Renal pelvis (tissue), 12 donors: Measurements from ENCODE around the gene ANO10. TPM values are rescaled to one million over a fixed set of nuclear protein-coding genes. Genes with fewer than 3 reads are reported as not detected.
"Not testable (repeated sequence)": the region's sequence is repeated elsewhere in the genome, so short reads cannot be mapped to it uniquely, and the experiment has no call there.

Source experiments
- DNase-seq: peaks from one replicate; pipeline ENCODE4 v3.0.0-alpha.2; 2013
- long read RNA-seq, 16 experiments: transcript quantifications; one replicate each; lab custom pipeline, GENCODE V29; 2026
- polyA plus RNA-seq, 3 donors: library from polyadenylated mRNA; unstranded; fragments of 120-200 nt; gene quantifications; one replicate each; pipeline ENCODE4 v1.2.1, GENCODE V29; 2013; ENCODE audit not compliant: insufficient read length in 3 of 3

The ANO10 gene
- polyA plus RNA-seq, result 10 to 100 TPM; 32.9 to 40.2 (median 35.3) TPM
- long read RNA-seq, donor 1, partial matches to known transcripts, result 0 of 1 reads
- long read RNA-seq, donor 1, other reads (novel, unspliced or antisense), result 0 of 1 reads
- long read RNA-seq, donor 2, transcript ANO10-201 (13 exons, 3,212 nt), result major isoform, 5 of 6 reads
- long read RNA-seq, donor 2, partial matches to known transcripts, result 0 of 6 reads
- long read RNA-seq, donor 2, other reads (novel, unspliced or antisense), result 0 of 6 reads
- long read RNA-seq, donor 3, result 0 reads
- long read RNA-seq, donor 4, partial matches to known transcripts, result 6 of 15 reads
- long read RNA-seq, donor 4, other reads (novel, unspliced or antisense), result 5 of 15 reads
- long read RNA-seq, donor 5, partial matches to known transcripts, result 0 of 4 reads
- long read RNA-seq, donor 5, other reads (novel, unspliced or antisense), result 0 of 4 reads
- long read RNA-seq, donor 6, partial matches to known transcripts, result 0 of 2 reads
- long read RNA-seq, donor 6, other reads (novel, unspliced or antisense), result 0 of 2 reads
- long read RNA-seq, donor 7, transcript ANO10-201 (13 exons, 3,212 nt), result major isoform, 7 of 7 reads
- long read RNA-seq, donor 7, partial matches to known transcripts, result 0 of 7 reads
- long read RNA-seq, donor 7, other reads (novel, unspliced or antisense), result 0 of 7 reads
- long read RNA-seq, donor 8, partial matches to known transcripts, result 0 of 1 reads
- long read RNA-seq, donor 8, other reads (novel, unspliced or antisense), result 0 of 1 reads
- long read RNA-seq, donor 9, partial matches to known transcripts, result 6 of 10 reads
- long read RNA-seq, donor 9, other reads (novel, unspliced or antisense), result 0 of 10 reads
- long read RNA-seq, donor 10, partial matches to known transcripts, result 0 of 2 reads
- long read RNA-seq, donor 10, other reads (novel, unspliced or antisense), result 0 of 2 reads
- long read RNA-seq, donor 11, partial matches to known transcripts, result 5 of 8 reads
- long read RNA-seq, donor 11, other reads (novel, unspliced or antisense), result 0 of 8 reads
- long read RNA-seq, donor 12, partial matches to known transcripts, result 0 of 4 reads
- long read RNA-seq, donor 12, other reads (novel, unspliced or antisense), result 0 of 4 reads
- long read RNA-seq, donor 13, partial matches to known transcripts, result 0 of 2 reads
- long read RNA-seq, donor 13, other reads (novel, unspliced or antisense), result 0 of 2 reads
- long read RNA-seq, donor 14, result 0 reads
- long read RNA-seq, donor 15, partial matches to known transcripts, result 0 of 4 reads
- long read RNA-seq, donor 15, other reads (novel, unspliced or antisense), result 0 of 4 reads
- long read RNA-seq, donor 16, partial matches to known transcripts, result 0 of 4 reads
- long read RNA-seq, donor 16, other reads (novel, unspliced or antisense), result 0 of 4 reads

DNA sequence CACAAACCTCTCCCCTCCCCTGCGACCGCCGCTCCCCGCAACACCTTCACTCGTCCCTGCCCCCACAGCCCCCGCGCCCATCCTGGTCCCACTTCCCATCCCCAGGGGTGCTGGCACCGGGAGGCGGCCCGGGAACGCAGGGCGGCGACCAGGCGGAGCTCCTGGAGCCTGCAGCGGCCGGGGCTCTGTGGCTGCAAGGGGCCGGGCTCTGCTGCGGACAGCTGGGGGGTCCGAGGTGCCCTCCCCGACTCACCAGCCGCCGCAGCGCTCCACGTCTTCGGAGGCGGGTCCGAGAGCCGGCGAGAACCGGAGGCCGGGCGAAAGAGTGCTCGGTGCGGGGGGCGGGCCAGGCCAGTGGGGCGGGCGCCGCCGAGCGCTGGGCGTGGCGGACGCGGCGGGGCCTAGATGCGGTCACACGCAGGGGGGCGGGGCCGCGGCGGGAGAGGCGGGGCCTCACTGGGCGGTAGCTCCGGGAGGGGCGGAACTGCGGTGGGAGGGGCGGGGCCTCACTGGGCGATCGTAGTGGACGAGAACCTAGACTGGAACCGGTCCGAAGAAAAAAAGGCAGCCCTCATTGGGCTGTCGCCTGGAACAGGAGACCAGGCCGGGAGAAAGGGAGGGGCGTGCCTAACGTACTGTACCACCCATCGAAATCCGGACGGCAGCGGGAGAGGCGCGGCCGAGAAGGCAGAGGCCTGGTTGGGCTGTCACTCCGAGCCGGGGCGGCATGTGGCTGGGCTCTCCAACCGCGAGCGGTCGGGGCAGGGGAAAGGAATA lies at the start of gene ANO10:
Gene ANO10 (minus strand): TSS at position 356 of the 777 bp plus-strand sequence. CDS start 16,159 bp downstream, outside the sequence.
- DNase-seq, result peak; percentile 98

GRCh38 chr3:43670635-43671522 lies 49.1 kb upstream of the ANO10 start:
- DNase-seq, result no peak

- DNase-seq, result not testable (repeated sequence)
Measured at GRCh38 chr3:43665011-43665410, 43.2 kb upstream of the ANO10 start.

DNA sequence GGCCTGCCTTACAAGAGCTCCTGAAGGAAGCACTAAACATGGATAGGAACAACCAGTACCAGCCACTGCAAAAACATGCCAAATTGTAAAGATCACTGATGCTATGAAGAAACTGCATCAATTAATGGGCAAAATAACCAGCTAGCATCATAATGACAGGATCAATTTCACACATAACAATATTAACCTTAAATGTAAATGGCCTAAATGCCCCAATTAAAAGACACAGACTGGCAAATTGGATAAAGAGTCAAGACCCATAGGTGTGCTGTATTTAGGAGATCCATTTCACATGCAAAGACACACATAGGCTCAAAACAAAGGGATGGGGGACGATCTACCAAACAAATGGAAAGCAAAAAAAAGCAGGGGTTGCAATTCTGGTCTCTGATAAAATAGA lies 39.6 kb upstream of the ANO10 start:
- DNase-seq, result not testable (repeated sequence)

- no peak for DNase-seq
Measured at GRCh38 chr3:43659250-43659880, 37.6 kb upstream of the ANO10 start.

DNA sequence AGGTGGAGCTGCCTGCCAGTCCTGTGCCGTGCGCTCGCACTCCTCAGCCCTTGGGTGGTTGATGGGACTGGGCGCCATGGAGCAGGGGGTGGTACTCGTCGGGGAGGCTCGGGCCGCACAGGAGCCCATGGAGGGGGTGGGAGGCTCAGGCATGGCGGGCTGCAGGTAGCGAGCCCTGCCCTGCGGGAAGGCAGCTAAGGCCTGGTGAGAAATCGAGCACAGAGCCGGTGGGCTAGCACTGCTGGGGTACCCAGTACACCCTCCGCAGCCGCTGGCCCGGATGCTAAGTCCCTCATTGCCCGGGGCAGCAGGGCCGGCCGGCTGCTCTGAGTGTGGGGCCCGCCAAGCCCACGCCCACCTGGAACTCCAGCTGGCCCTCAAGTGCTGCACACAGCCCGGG lies 34.6 kb upstream of the ANO10 start:
- not testable (repeated sequence) for DNase-seq

DNA sequence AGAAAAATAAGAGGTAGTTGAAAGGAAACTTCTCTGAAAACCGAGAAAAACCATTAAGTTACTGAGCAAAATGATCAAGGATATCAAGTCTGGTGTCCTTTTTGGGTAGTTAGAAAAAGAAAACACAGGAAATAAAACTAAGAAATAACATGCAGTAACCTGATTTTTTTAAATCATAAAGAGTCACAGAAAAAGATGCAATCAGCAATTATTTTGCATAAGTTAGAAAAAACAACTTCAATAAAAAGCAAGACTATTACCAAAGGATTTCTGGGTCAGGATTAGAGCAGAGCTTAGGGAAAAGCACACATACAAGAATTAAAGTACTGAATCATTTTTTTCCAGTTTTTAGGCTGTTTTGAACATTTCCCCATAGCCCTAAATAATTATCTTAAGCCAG lies 28.5 kb upstream of the ANO10 start:
- DNase-seq, result no peak

GRCh38 chr3:43649365-43649968 lies 27.7 kb upstream of the ANO10 start:
- DNase-seq, result no peak

DNA sequence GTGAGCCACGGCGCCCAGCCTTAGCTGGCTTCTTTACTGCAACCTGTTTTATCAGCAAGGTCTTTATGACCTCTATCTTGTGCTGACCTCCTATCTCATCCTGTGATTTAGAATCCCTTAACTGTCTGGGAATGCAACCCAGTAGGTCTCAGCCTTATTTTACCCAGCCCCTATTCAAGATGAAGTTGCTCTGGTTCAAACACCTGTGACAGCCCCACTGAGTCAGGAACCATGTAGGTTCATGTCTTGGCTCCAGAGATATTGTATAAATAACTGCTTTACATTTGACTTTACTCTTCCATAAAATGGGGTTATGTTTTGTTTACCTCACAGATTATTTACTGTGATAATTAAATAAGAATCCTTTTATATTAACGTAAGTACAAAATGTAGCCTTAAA lies 27.1 kb upstream of the ANO10 start:
- no peak for DNase-seq

- no peak for DNase-seq
Measured at GRCh38 chr3:43647331-43648166, 25.7 kb upstream of the ANO10 start.

GRCh38 chr3:43644443-43644842 lies 22.6 kb upstream of the ANO10 start:
- no peak for DNase-seq

- no peak for DNase-seq
Measured at GRCh38 chr3:43641306-43642114, 19.7 kb upstream of the ANO10 start.

- DNase-seq, result no peak
Measured at GRCh38 chr3:43640681-43641080, 18.9 kb upstream of the ANO10 start.

DNA sequence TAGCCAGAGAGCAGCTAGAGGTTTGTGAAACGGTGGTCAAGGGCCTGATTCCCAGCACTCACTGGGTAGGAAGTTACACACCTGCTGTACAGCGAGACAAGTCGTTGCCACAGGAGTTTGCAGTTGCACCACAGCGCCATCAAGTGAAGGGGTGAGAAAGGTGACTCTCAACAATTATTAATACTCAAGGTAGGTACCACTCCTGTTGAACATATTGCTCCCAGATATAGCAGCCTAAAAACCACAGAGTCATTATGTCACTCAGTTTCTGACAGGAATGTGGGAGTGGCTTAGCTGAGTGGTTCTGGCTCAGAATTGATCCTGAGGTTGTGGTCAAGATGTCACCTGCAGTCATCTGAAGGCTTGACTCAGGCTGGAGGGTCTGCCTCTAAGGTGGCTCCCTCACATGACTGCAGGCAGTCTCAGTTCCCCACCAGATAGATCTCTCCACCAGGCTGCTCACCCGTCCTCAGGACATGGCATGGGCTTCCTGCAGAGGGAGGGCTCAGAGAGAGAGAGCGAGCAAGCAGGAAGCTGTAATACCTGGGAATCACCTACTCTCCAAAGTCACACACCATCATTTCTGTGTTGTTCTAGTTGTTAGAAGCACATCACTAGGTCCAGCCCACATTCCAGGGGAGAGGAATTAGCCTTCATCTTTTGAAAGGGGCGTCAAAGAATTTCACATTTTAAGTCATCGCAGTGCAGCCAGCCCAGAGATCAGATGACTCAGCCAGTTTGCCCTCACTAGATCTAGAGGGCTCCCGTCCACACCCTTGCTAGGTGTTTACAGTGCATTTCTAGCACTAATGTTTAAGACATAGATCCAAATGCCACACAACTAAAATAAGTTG lies 17.0 kb upstream of the ANO10 start:
- DNase-seq, result no peak

- no peak for DNase-seq
Measured at GRCh38 chr3:43637702-43638101, 15.9 kb upstream of the ANO10 start.

DNA sequence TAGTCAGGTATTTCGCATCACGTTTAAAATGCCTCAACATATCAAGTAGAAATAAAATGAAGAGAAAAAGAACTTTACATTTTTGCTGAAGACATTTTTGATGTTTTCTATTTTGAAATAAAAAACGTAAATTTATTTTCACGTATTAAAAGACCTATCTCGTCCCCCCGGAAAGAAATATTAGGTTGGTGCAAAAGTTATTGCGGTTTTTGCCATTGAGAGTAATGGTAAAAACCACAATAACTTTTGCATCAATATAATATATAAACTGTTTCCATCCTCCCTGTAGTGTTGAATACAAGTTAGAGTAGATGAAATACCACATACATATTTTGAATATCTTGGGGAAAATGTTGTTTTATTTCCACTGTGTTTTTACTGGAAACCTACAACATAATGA lies 11.2 kb upstream of the ANO10 start:
- DNase-seq, result no peak
